DOHH2 (cell line): Measurements from ENCODE around the gene PRCC.

Source experiments
- H3F3A ChIP-seq: fragments of 200-600 bp; sonication (generic), shearing (Covaris generic); 2 replicates; pipeline ENCODE4 v1.6.0; 2016; ENCODE audit warnings: antibody characterized with exemption, mild to moderate bottlenecking; ENCODE audit not compliant: control insufficient read depth, insufficient read depth
- H3K27ac ChIP-seq: fragments of 200-600 bp; sonication (generic); 2 replicates; pipeline ENCODE4 v1.5.1; 2014; ENCODE audit warnings: low read depth, mild to moderate bottlenecking, low read length, moderate library complexity
- H3K27me3 ChIP-seq: fragments of 200-600 bp; sonication (generic); 2 replicates; pipeline ENCODE4 v1.6.1; 2014; ENCODE audit warnings: mild to moderate bottlenecking, low read length, mixed read lengths; ENCODE audit not compliant: control insufficient read depth
- H3K36me3 ChIP-seq: fragments of 200-600 bp; sonication (generic); 2 replicates; pipeline ENCODE4 v1.6.1; 2014; ENCODE audit warnings: mild to moderate bottlenecking, low read length, moderate library complexity, mixed read lengths; ENCODE audit not compliant: control insufficient read depth
- H3K4me1 ChIP-seq: fragments of 200-600 bp; sonication (generic); 2 replicates; pipeline ENCODE4 v1.6.1; 2014; ENCODE audit warnings: mild to moderate bottlenecking, low read length, mixed read lengths; ENCODE audit not compliant: control insufficient read depth
- H3K4me2 ChIP-seq: fragments of 200-600 bp; sonication (generic); 2 replicates; pipeline ENCODE4 v1.6.0; 2014; ENCODE audit warnings: mild to moderate bottlenecking, low read length, moderate library complexity
- H3K4me3 ChIP-seq: fragments of 200-600 bp; sonication (generic); 2 replicates; pipeline ENCODE4 v1.5.1; 2014; ENCODE audit warnings: mild to moderate bottlenecking, low read length, mixed read lengths
- H3K79me2 ChIP-seq: fragments of 200-600 bp; sonication (generic); 2 replicates; pipeline ENCODE4 v1.6.1; 2014; ENCODE audit warnings: mild to moderate bottlenecking, low read length, mixed read lengths; ENCODE audit not compliant: control insufficient read depth
- H3K9me2 ChIP-seq: fragments of 200-600 bp; sonication (generic); replicated peaks from 2 replicates; pipeline ENCODE4 v1.6.1; 2014; ENCODE audit warnings: mild to moderate bottlenecking, low read length, mixed read lengths; ENCODE audit not compliant: control insufficient read depth
- H3K9me3 ChIP-seq: fragments of 200-600 bp; sonication (generic); 2 replicates; pipeline ENCODE4 v1.6.1; 2014; ENCODE audit warnings: antibody characterized with exemption, low read length, mixed read lengths; ENCODE audit not compliant: control insufficient read depth, insufficient read depth
- H4K20me1 ChIP-seq: fragments of 200-600 bp; sonication (generic); 2 replicates; pipeline ENCODE4 v1.6.0; 2014; ENCODE audit warnings: low read depth, mild to moderate bottlenecking, antibody characterized with exemption, low read length, moderate library complexity; ENCODE audit not compliant: control insufficient read depth, insufficient read depth
- EZH2phosphoT487 ChIP-seq: fragments of 200-600 bp; sonication (generic); IDR thresholded peaks from 2 replicates; pipeline ENCODE4 v1.6.1; 2017; ENCODE audit warnings: borderline replicate concordance, mild to moderate bottlenecking, antibody characterized with exemption, low read length, moderate library complexity, mixed read lengths
- TF ChIP-seq, protein P1 (sequence below): fragments of 200-600 bp; sonication (generic); IDR thresholded peaks from one replicate; pipeline ENCODE4 v1.5.1; 2014; ENCODE audit warnings: antibody characterized with exemption, mild to moderate bottlenecking, low read depth, low read length; ENCODE audit not compliant: poor library complexity, severe bottlenecking

PRCC gene

DNA sequence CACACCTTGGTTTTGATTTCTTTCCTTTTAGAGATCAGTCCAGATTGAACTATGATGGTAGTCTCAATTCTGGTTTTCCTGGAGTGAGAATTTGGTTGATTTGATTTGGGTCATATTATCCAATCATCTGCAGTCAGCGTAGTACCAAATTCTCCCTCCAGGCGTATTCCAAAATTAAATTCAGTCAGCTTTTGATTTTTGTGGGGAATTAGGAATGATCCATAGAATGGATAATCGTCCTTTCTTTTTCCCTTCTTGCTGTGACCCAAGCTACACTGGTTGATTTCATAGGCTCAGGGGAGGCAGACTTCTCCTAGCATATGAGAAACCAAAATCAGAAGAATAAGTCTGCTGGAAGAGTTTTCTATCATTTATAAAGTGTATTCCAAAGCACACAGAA lies 4.9 kb downstream of the PRCC start:
- no peak overlapping the region for H3K4me2 ChIP-seq
- no peaks in the 10 kb centered on the region for H3K9me3 ChIP-seq
- no peak overlapping the region for H3K4me3 ChIP-seq
- H3K27ac ChIP-seq: no peak overlapping the region
- no peaks in the 10 kb centered on the region for H3K9me2 ChIP-seq
- H3K4me1 ChIP-seq: peaks cover 26% of the 10 kb centered on the region
- H3F3A ChIP-seq: peaks cover 7% of the 10 kb centered on the region; the same call in 1 of the 2 replicates
- peaks cover 96% of the 10 kb centered on the region for H3K79me2 ChIP-seq
- H3K27me3 ChIP-seq: no peaks in the 10 kb centered on the region
- TF ChIP-seq, protein P1, sequence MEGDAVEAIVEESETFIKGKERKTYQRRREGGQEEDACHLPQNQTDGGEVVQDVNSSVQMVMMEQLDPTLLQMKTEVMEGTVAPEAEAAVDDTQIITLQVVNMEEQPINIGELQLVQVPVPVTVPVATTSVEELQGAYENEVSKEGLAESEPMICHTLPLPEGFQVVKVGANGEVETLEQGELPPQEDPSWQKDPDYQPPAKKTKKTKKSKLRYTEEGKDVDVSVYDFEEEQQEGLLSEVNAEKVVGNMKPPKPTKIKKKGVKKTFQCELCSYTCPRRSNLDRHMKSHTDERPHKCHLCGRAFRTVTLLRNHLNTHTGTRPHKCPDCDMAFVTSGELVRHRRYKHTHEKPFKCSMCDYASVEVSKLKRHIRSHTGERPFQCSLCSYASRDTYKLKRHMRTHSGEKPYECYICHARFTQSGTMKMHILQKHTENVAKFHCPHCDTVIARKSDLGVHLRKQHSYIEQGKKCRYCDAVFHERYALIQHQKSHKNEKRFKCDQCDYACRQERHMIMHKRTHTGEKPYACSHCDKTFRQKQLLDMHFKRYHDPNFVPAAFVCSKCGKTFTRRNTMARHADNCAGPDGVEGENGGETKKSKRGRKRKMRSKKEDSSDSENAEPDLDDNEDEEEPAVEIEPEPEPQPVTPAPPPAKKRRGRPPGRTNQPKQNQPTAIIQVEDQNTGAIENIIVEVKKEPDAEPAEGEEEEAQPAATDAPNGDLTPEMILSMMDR: no peak
- no peak for TF ChIP-seq EZH2phosphoT487
- H4K20me1 ChIP-seq: peaks cover 18% of the 10 kb centered on the region; the same call in 1 of the 2 replicates
- H3K36me3 ChIP-seq: peaks cover 57% of the 10 kb centered on the region

DNA sequence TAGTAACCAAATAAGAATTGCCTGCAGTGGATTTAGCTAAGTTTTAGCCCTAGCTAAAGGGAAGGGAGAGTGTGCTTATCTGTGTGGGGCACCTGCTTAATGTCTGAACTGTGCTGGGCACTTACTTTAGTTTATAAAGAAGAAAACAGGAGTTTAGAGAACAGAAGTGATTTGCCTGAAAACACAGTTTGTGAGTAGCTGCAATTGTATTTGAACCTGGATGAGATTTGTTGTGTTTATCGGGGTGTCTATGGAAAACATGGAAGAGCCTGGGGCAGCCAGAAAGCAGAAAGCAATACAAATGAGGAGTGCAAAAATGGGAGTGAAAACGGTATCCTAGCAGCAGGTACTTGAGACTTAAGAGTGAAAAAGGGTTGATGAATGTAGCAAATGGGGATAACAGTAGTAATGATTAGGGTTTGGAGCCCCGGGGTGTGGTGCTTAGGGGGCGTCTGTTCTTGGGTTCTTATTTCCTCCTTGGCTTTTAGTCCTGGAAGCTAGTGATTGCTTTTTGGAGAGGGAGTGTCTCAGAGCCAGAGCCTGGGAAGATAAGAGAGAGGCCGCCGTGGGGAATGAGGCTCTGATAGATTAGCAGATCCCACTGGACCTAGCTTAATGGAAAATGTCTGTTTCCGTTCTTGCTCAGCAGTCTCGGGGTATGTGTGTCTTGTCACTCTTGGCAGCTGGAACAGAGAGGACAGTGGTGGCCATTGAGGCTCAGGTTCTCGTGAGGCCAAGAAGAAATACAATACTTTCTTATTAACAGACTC lies 5.6 kb downstream of the PRCC start:
- H3K9me3 ChIP-seq: no peaks in the 10 kb centered on the region
- H4K20me1 ChIP-seq: peaks cover 23% of the 10 kb centered on the region; the same call in 1 of the 2 replicates
- H3K4me2 ChIP-seq: no peak overlapping the region
- H3K27ac ChIP-seq: no peak overlapping the region
- peaks cover 97% of the 10 kb centered on the region for H3K79me2 ChIP-seq
- H3K27me3 ChIP-seq: no peaks in the 10 kb centered on the region
- no peak for TF ChIP-seq EZH2phosphoT487
- TF ChIP-seq, protein P1: no peak
- no peaks in the 10 kb centered on the region for H3K9me2 ChIP-seq
- H3K36me3 ChIP-seq: peaks cover 61% of the 10 kb centered on the region
- H3F3A ChIP-seq: peaks cover 9% of the 10 kb centered on the region; the same call in 1 of the 2 replicates
- H3K4me3 ChIP-seq: no peak overlapping the region
- H3K4me1 ChIP-seq: peaks cover 30% of the 10 kb centered on the region

DNA sequence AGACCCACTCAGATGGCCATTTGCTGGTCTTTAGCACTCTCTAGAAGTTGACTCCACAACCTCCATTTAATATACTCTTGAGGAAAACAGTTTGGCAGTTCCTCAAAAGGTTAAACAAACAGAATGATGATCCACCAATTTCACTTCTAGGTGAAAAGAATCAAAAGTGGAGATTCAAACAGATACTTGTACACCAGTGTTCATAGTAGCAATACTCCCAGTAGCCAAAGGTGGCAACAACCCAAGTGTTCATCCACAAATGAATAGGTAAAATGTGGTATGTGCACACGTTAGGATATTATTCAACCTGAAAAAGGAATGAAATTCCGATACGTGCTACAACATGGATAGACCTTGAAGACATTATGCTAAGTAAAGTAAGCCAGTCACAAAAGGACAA lies 6.3 kb downstream of the PRCC start:
- H3K4me1 ChIP-seq: peaks cover 28% of the 10 kb centered on the region
- H3K36me3 ChIP-seq: peaks cover 60% of the 10 kb centered on the region
- H4K20me1 ChIP-seq: peaks cover 21% of the 10 kb centered on the region; the same call in 1 of the 2 replicates
- no peaks in the 10 kb centered on the region for H3K9me2 ChIP-seq
- no peak overlapping the region for H3K4me2 ChIP-seq
- no peak overlapping the region for H3K4me3 ChIP-seq
- peaks cover 9% of the 10 kb centered on the region; the same call in 1 of the 2 replicates for H3F3A ChIP-seq
- H3K79me2 ChIP-seq: peaks cover 97% of the 10 kb centered on the region
- TF ChIP-seq, protein P1: no peak
- no peak for TF ChIP-seq EZH2phosphoT487
- H3K27ac ChIP-seq: no peak overlapping the region
- no peaks in the 10 kb centered on the region for H3K27me3 ChIP-seq
- H3K9me3 ChIP-seq: no peaks in the 10 kb centered on the region
